Lower lobe of right lung (tissue), 2 donors: ENCODE data around the gene ACADS. TPM values are rescaled to one million over a fixed set of nuclear protein-coding genes. Genes with fewer than 3 reads are reported as not detected.

Experiments used
- ATAC-seq, 2 donors: fragments of 200-7000 bp; cut with Tn5 transposase; one replicate each; pipeline ENCODE4 v1.9.1; 2020 to 2022; ENCODE audit warnings: mild to moderate bottlenecking in 2 of 2, moderate library complexity in 2 of 2
- DNase-seq: peaks from one replicate; pipeline ENCODE4 v3.0.0-alpha.2; 2020
- H3K27ac ChIP-seq: fragments of 200-600 bp; one replicate; pipeline ENCODE4 v1.8.0; 2022
- H3K27me3 ChIP-seq: fragments of 200-600 bp; one replicate; pipeline ENCODE4 v1.8.0; 2022; ENCODE audit warnings: low read depth
- H3K36me3 ChIP-seq: fragments of 200-600 bp; one replicate; pipeline ENCODE4 v1.8.0; 2022; ENCODE audit warnings: mild to moderate bottlenecking
- H3K4me1 ChIP-seq: fragments of 200-600 bp; one replicate; pipeline ENCODE4 v1.8.0; 2022
- H3K4me3 ChIP-seq: fragments of 200-600 bp; one replicate; pipeline ENCODE4 v1.8.0; 2022; ENCODE audit warnings: mild to moderate bottlenecking
- H3K9me3 ChIP-seq: fragments of 200-600 bp; one replicate; pipeline ENCODE4 v1.8.0; 2022
- CTCF ChIP-seq: fragments of 200-600 bp; IDR thresholded peaks from one replicate; pipeline ENCODE4 v1.8.0; 2022; ENCODE audit warnings: antibody characterized with exemption, mild to moderate bottlenecking
- intact Hi-C: fragments of 100-400 bp; cut with DNase I; formaldehyde crosslinking; loops from one replicate; pipeline ENCODE4 v1.11.0; 2022
- long read RNA-seq: library from polyadenylated mRNA; unstranded; transcript quantifications from one replicate; pipeline ENCODE4 v2.0.0, GENCODE V29; 2021
- total RNA-seq: library from RNA; stranded (reverse); fragmentation: NEBNext Ultra II Directional; extraction: Animal tissue kit (Norgen Biotek cat#: 25700); gene quantifications from one replicate; pipeline ENCODE4 v1.2.1, GENCODE V29; 2021
- donor health status: DM: no; HTN: yes; CAD: no; lungs with severe emphysema.

ACADS gene, protein sequence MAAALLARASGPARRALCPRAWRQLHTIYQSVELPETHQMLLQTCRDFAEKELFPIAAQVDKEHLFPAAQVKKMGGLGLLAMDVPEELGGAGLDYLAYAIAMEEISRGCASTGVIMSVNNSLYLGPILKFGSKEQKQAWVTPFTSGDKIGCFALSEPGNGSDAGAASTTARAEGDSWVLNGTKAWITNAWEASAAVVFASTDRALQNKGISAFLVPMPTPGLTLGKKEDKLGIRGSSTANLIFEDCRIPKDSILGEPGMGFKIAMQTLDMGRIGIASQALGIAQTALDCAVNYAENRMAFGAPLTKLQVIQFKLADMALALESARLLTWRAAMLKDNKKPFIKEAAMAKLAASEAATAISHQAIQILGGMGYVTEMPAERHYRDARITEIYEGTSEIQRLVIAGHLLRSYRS
- 24.4 TPM for total RNA-seq
- long read RNA-seq, transcript ACADS-201 (10 exons, 1,950 nt), result major isoform, 76 of 90 reads
- long read RNA-seq, partial matches to known transcripts, result 7 of 90 reads
- long read RNA-seq, other reads (novel, unspliced or antisense), result 7 of 90 reads

GRCh38 chr12:120725659-120726509, at the start of gene ACADS:
ACADS (plus strand) TSS chr12:120725826; CDS start chr12:120725886, 60 bp downstream.
- peaks cover 55% of the 10 kb centered on the region for H3K36me3 ChIP-seq
- peak within 1 kb of the TSS; percentile 79 for H3K27ac ChIP-seq
- intact Hi-C loops, result no loop called here

DNA sequence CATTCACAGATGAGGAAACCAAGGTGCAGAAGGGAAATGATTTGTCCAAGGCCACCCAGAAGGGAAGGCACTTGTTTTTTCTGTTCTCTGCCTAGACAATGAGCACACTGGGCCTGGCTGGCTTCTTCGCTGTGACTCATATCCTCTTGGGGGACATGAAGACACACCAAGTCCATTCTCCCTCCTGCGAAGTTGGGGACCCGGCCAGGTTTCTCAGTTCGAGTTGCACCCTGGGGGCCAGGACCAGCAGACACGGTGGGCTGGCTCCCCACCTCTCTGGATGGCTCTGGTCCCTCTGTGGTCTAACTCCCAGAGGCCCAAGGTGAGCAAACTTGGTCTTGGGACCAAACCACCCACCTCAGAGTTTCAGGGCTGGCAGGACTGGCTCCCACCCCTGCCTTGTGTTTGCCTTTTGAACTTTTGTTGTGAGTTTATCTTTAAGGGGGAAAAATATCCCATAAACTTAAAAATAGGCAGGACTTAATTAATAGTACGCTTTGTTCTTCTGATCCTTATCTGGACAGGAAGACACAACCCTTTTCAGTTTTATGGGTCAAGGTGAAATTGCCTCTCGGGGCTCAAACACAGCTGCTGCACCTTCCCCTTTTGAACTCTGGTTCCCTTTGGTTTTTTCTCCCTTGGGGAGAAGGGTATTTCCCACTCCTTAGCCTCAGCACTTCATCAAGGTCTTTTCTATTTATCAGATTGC, 47.7 kb upstream of the ACADS start:
- Histone ChIP-seq H3K4me1 (no peaks in the 10 kb centered on the region), H3K27me3 (no peaks in the 10 kb centered on the region), H3K9me3 (no peaks in the 10 kb centered on the region), H3K36me3 (no peaks in the 10 kb centered on the region), H3K27ac (peak overlapping the region; percentile 70), H3K4me3 (no peak overlapping the region)
- ATAC-seq, result peak in 1 of 2 donors; percentile 25
- intact Hi-C loops, result no loop called here
- no peak for TF ChIP-seq CTCF
- DNase-seq, result no peak

More at GRCh38 chr12:120725659-120726509, at the start of gene ACADS:
- Histone ChIP-seq H3K9me3 (no peaks in the 10 kb centered on the region), H3K4me1 (peaks cover 17% of the 10 kb centered on the region), H3K27me3 (no peaks in the 10 kb centered on the region), H3K4me3 (peak within 1 kb of the TSS; percentile 72)
- no peak for TF ChIP-seq CTCF
- peak; percentile 95 for DNase-seq
- peak; percentile 99 to 100 for ATAC-seq

- intact Hi-C loops, result no loop called here
- peak overlapping the region; percentile 70 for H3K27ac ChIP-seq
- no peaks in the 10 kb centered on the region for H3K27me3 ChIP-seq
- H3K4me3 ChIP-seq, result no peak overlapping the region
- no peaks in the 10 kb centered on the region for H3K9me3 ChIP-seq
- DNase-seq (no peak), ATAC-seq (no peak)
- H3K36me3 ChIP-seq, result no peaks in the 10 kb centered on the region
- TF ChIP-seq CTCF, result no peak
- no peaks in the 10 kb centered on the region for H3K4me1 ChIP-seq
These were observed 47.1 kb upstream of the ACADS start for GRCh38 chr12:120678572-120678971.

DNA sequence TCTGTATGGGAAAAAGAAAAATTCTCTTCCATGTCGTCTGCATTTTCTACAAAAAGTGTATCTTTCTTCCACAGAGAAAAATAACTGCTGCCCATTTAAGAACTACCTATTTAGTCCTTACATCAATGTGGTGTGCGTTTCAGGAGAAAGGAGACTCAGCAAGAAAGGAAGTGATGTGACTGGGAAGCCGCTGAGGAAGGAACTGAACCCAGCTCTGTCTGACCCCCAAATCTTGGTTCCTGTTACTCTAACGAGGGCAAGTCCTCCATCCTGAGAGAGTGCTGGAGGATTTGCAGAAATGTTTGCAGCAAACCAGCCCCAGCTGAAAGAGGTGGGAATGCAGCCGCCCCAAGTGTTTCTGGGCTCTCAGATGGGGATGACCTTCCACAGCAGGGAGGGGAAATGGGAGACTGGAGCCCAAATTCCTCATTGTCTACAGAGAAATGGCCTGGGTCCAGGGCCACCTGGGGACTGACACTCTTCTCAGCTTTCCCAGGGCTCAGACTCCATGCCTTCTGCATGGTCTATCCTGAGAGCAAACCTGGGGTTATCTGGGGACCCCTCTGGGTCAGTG, 45.4 kb upstream of the ACADS start:
- Histone ChIP-seq H3K9me3 (no peaks in the 10 kb centered on the region), H3K27ac (no peak overlapping the region), H3K36me3 (no peaks in the 10 kb centered on the region), H3K27me3 (no peaks in the 10 kb centered on the region), H3K4me1 (peaks cover 1% of the 10 kb centered on the region), H3K4me3 (no peak overlapping the region)
- no peak for DNase-seq
- no peak for TF ChIP-seq CTCF
- no peak for ATAC-seq
- intact Hi-C loops, result no loop called here

DNA sequence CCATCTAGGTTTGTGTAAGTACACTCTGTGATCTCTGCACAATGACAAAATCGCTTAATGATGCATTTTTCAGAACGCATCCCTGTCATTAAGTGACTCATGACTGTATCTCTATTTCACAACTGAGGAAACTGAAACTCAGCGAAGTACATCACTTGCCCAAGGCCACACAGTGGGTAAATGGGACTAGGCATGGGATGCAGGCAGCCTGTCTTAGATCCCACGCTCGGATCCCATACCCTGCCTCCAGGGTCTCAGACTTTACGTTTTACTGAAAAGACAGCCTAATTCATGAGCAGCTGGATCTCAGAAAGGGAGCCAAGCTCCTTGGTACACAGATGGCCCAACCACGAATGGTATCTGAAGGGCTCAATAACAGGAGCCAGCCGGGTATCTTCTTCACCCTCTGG, 41.1 kb upstream of the ACADS start:
- no peak for TF ChIP-seq CTCF
- no peak overlapping the region for H3K27ac ChIP-seq
- no peak overlapping the region for H3K4me3 ChIP-seq
- H3K9me3 ChIP-seq, result no peaks in the 10 kb centered on the region
- no peak for ATAC-seq
- no peaks in the 10 kb centered on the region for H3K27me3 ChIP-seq
- intact Hi-C loops, result no loop called here
- DNase-seq, result no peak
- H3K36me3 ChIP-seq, result no peaks in the 10 kb centered on the region
- peaks cover 29% of the 10 kb centered on the region for H3K4me1 ChIP-seq
